Thyroid gland (tissue), 4 donors: ENCODE measurements around the gene CMTM8. TPM values are rescaled to one million over a fixed set of nuclear protein-coding genes. Genes with fewer than 3 reads are reported as not detected.

ENCODE experiments used
- DNase-seq, 2 donors: peaks; one replicate each; pipeline ENCODE4 v3.0.0-alpha.2; 2019
- H3K27ac ChIP-seq, 3 donors: fragments of 200-600 bp; sonication (generic); 1 replicate in 2 of 3; 2 replicates in 1 of 3; pipeline ENCODE4 v1.5.1; 2016 to 2019; ENCODE audit warnings: mild to moderate bottlenecking in 1 of 3, moderate library complexity in 1 of 3
- H3K27me3 ChIP-seq: fragments of 200-600 bp; sonication (generic); one replicate; pipeline ENCODE4 v1.5.1; 2019
- H3K36me3 ChIP-seq, 2 donors: fragments of 200-600 bp; sonication (generic); one replicate each; pipeline ENCODE4 v1.5.1; 2016 to 2019
- H3K4me1 ChIP-seq, 2 donors: fragments of 200-600 bp; sonication (generic); one replicate each; pipeline ENCODE4 v1.5.1; 2017 to 2019
- H3K4me3 ChIP-seq, 3 donors: fragments of 200-600 bp; sonication (generic); replicated peaks in 1 of 3; 1 replicate in 2 of 3; 2 replicates in 1 of 3; pipeline ENCODE4 v1.5.1; 2016; ENCODE audit warnings: mild to moderate bottlenecking in 1 of 3
- H3K9me3 ChIP-seq: fragments of 200-600 bp; sonication (generic); one replicate; pipeline ENCODE4 v1.5.1; 2017
- CTCF ChIP-seq, 6 experiments: fragments of 200-600 bp in 3 of 6; fragments of 450-650 bp in 3 of 6; sonication (generic) in 3 of 6; IDR thresholded peaks; one replicate each; pipeline ENCODE4 v1.5.1; 2016 to 2019; ENCODE audit warnings: antibody characterized with exemption in 6 of 6, mild to moderate bottlenecking in 2 of 6, inconsistent platforms in 1 of 6, moderate library complexity in 1 of 6
- POLR2A ChIP-seq, 2 donors: fragments of 450-650 bp; IDR thresholded peaks; one replicate each; pipeline ENCODE4 v1.6.1; 2017; ENCODE audit warnings: antibody characterized with exemption in 2 of 2, mild to moderate bottlenecking in 2 of 2, moderate library complexity in 1 of 2
- WGBS, 2 donors: methylation state at CpG; one replicate each; pipeline ENCODE4 v1.1.5; 2017; 5-methylcytosine and 5-hydroxymethylcytosine counted together
- intact Hi-C: fragments of 100-400 bp; cut with DNase I; formaldehyde crosslinking; loops from one replicate; pipeline ENCODE4 v1.15.1; 2023
- total RNA-seq, 4 donors: library from RNA; depleted of rRNA; stranded (reverse); fragments of >200 nt; gene quantifications; one replicate each; pipeline ENCODE4 v1.2.3, GENCODE V29; 2016

The CMTM8 gene
- total RNA-seq, 4 donors from 2014 or later, result 6.6 to 17.3 (median 11.0) TPM

GRCh38 chr3:32353351-32353750 is 114.9 kb downstream of the CMTM8 start:
- intact Hi-C loops, result no loop called here
- WGBS, 2 donors, result 93 to 99% methylated on average over 2 of the region's 2 CpGs

GRCh38 chr3:32354362-32354778 is 115.9 kb downstream of the CMTM8 start:
- peaks cover 6% of the 10 kb centered on the region in 2 donors for H3K4me1 ChIP-seq
- no peaks in the 10 kb centered on the region for H3K36me3 ChIP-seq
- no peak overlapping the region for H3K4me3 ChIP-seq
- H3K27me3 ChIP-seq, result no peaks in the 10 kb centered on the region
- no peak overlapping the region for H3K27ac ChIP-seq
- 28 to 41% methylated on average over 8 of the region's 8 CpGs for WGBS, 2 donors
- no peak for DNase-seq
- TF ChIP-seq CTCF (IDR thresholded peaks at IDR 0.05) (no peak), POLR2A (IDR thresholded peaks at IDR 0.05) (no peak)
- no peaks in the 10 kb centered on the region for H3K9me3 ChIP-seq
- intact Hi-C loops, result no loop called here

More at GRCh38 chr3:32353351-32353750, 114.9 kb downstream of the CMTM8 start:
- DNase-seq, result no peak
- Histone ChIP-seq H3K9me3 (no peaks in the 10 kb centered on the region), H3K4me1 (peaks cover 6% of the 10 kb centered on the region in 2 donors), H3K27ac (no peak overlapping the region), H3K27me3 (no peaks in the 10 kb centered on the region), H3K36me3 (no peaks in the 10 kb centered on the region), H3K4me3 (no peak overlapping the region)
- TF ChIP-seq POLR2A (IDR thresholded peaks at IDR 0.05), result no peak
- TF ChIP-seq CTCF (IDR thresholded peaks at IDR 0.05), result no peak

GRCh38 chr3:32355751-32356291 is 117.3 kb downstream of the CMTM8 start:
- no peak for DNase-seq
- 86 to 89% methylated on average over 8 of the region's 8 CpGs for WGBS, 2 donors
- Histone ChIP-seq H3K36me3 (no peaks in the 10 kb centered on the region), H3K27ac (no peak overlapping the region), H3K9me3 (no peaks in the 10 kb centered on the region), H3K27me3 (no peaks in the 10 kb centered on the region), H3K4me1 (peaks cover 6% of the 10 kb centered on the region in 2 donors), H3K4me3 (no peak overlapping the region)
- intact Hi-C loops, result no loop called here
- TF ChIP-seq CTCF (IDR thresholded peaks at IDR 0.05) (no peak), POLR2A (IDR thresholded peaks at IDR 0.05) (no peak)

- no peaks in the 10 kb centered on the region for H3K4me1 ChIP-seq
- H3K27ac ChIP-seq, result no peak overlapping the region
- no peak for DNase-seq
- intact Hi-C loops, result no loop called here
- H3K27me3 ChIP-seq, result no peaks in the 10 kb centered on the region
- no peaks in the 10 kb centered on the region for H3K9me3 ChIP-seq
- 91% methylated on average over 5 of the region's 5 CpGs for WGBS, 2 donors
- H3K4me3 ChIP-seq, result no peak overlapping the region
- H3K36me3 ChIP-seq, result no peaks in the 10 kb centered on the region
- no peak for TF ChIP-seq CTCF (IDR thresholded peaks at IDR 0.05)
- TF ChIP-seq POLR2A (IDR thresholded peaks at IDR 0.05), result no peak
Measured at GRCh38 chr3:32359766-32360492, 121.4 kb downstream of the CMTM8 start.

- intact Hi-C loops, result no loop called here
- TF ChIP-seq CTCF (IDR thresholded peaks at IDR 0.05) (no peak), POLR2A (IDR thresholded peaks at IDR 0.05) (no peak)
Measured at GRCh38 chr3:32360493-32360827, 122.0 kb downstream of the CMTM8 start.

More at GRCh38 chr3:32360493-32360827, 122.0 kb downstream of the CMTM8 start:
- Histone ChIP-seq H3K36me3 (no peaks in the 10 kb centered on the region), H3K27ac (no peak overlapping the region), H3K4me1 (no peaks in the 10 kb centered on the region), H3K27me3 (no peaks in the 10 kb centered on the region), H3K9me3 (no peaks in the 10 kb centered on the region), H3K4me3 (no peak overlapping the region)
- 78 to 85% methylated on average over 4 of the region's 4 CpGs for WGBS, 2 donors
- DNase-seq, result no peak
